ENCODE results near the gene ASXL1. TPM values are rescaled to one million over a fixed set of nuclear protein-coding genes. Genes with fewer than 3 reads are reported as not detected.
A peak's percentile ranks its signal among the peaks of the same experiment; 100 is the strongest.

ASXL1 gene
- total and polyA plus RNA-seq, 8 donors, result 32.9 to 57.7 (median 38.0) TPM

GRCh38 chr20:32454164-32455145 is 96.3 kb downstream of the ASXL1 start:
- intact Hi-C loops (cut with DNase I), result no loop called here
- H3K36me3 ChIP-seq, result peaks cover 0 to 24% (median 8%) of the 10 kb centered on the region in 3 donors
- no peak for FAIRE-seq
- no peaks in the 10 kb centered on the region for H3K9me3 ChIP-seq
- WGBS, 2 donors, result 84 to 85% methylated on average over 28 to 31 of the region's 31 CpGs
- H3K4me1 ChIP-seq, result peaks cover 36 to 45% (median 41%) of the 10 kb centered on the region in 3 donors
- no peak overlapping the region for H3K27ac ChIP-seq
- ATAC-seq, result no peak
- peak in 3 of 6 donors; percentile 27 to 70 (median 43) for DNase-seq
- H3K27me3 ChIP-seq, result no peaks in the 10 kb centered on the region
- H3K4me3 ChIP-seq, result no peak overlapping the region
- no peak for TF ChIP-seq CTCF (IDR thresholded peaks at IDR 0.05)

- no peak overlapping the region for H3K4me3 ChIP-seq
- H3K36me3 ChIP-seq, result peaks cover 0 to 24% (median 8%) of the 10 kb centered on the region in 3 donors
- intact Hi-C loops (cut with DNase I), result no loop called here
- no peak overlapping the region for H3K27ac ChIP-seq
- no peak for TF ChIP-seq CTCF (IDR thresholded peaks at IDR 0.05)
- H3K4me1 ChIP-seq, result peaks cover 30 to 38% (median 32%) of the 10 kb centered on the region in 3 donors
- H3K27me3 ChIP-seq, result no peaks in the 10 kb centered on the region
- ATAC-seq (no peak), FAIRE-seq (no peak), DNase-seq (peak in 4 of 6 donors; percentile 15 to 66 (median 40))
- H3K9me3 ChIP-seq, result no peaks in the 10 kb centered on the region
- 81 to 85% methylated on average over 12 of the region's 12 CpGs for WGBS, 2 donors
Observed at GRCh38 chr20:32455171-32455900, 97.2 kb downstream of the ASXL1 start.

- H3K4me3 ChIP-seq, result no peak overlapping the region
- TF ChIP-seq CTCF (IDR thresholded peaks at IDR 0.05), result no peak
- DNase-seq (peak in 4 of 6 donors; percentile 16 to 81 (median 53)), FAIRE-seq (no peak), ATAC-seq (no peak)
- H3K4me1 ChIP-seq, result peaks cover 23 to 32% (median 25%) of the 10 kb centered on the region in 3 donors
- H3K9me3 ChIP-seq, result no peaks in the 10 kb centered on the region
- peak overlapping the region in 1 of 4 donors; percentile 22 for H3K27ac ChIP-seq
- intact Hi-C loops (cut with DNase I), result no loop called here
- peaks cover 0 to 22% (median 8%) of the 10 kb centered on the region in 3 donors for H3K36me3 ChIP-seq
- WGBS, 2 donors, result 85 to 86% methylated on average over 35 of the region's 35 CpGs
- no peaks in the 10 kb centered on the region for H3K27me3 ChIP-seq
Observed at GRCh38 chr20:32455901-32456701, 98.0 kb downstream of the ASXL1 start.

GRCh38 chr20:32456869-32457478 is 98.8 kb downstream of the ASXL1 start:
- peak overlapping the region in 2 of 4 donors; percentile 10 to 22 for H3K27ac ChIP-seq
- no peak for FAIRE-seq
- WGBS, 2 donors, result 11 to 15% methylated on average over 28 to 36 of the region's 36 CpGs
- peak overlapping the region; percentile 1 to 47 (median 22) for H3K4me3 ChIP-seq
- peaks cover 20 to 28% (median 21%) of the 10 kb centered on the region in 3 donors for H3K4me1 ChIP-seq
- intact Hi-C loops (cut with DNase I), result no loop called here
- H3K36me3 ChIP-seq, result peaks cover 0 to 14% (median 8%) of the 10 kb centered on the region in 3 donors
- no peaks in the 10 kb centered on the region for H3K9me3 ChIP-seq
- DNase-seq, result peak in 4 of 6 donors; percentile 36 to 86 (median 71)
- no peaks in the 10 kb centered on the region for H3K27me3 ChIP-seq
- peak; percentile 40 to 78 (median 72) for TF ChIP-seq CTCF (IDR thresholded peaks at IDR 0.05)
- ATAC-seq, result peak; percentile 46 to 75 (median 68)

All from pancreas (tissue), 10 donors.